SK-N-SH (cell line): Measurements from ENCODE around the gene SLC26A3.
A peak's percentile ranks its signal among the peaks of the same experiment; 100 is the strongest.

Experiments
- FOSL2 ChIP-seq: IDR thresholded peaks from 2 replicates; pipeline ENCODE4 v1.4.0; 2012; ENCODE audit warnings: low read depth, mild to moderate bottlenecking, moderate library complexity, borderline replicate concordance
- JUND ChIP-seq: IDR thresholded peaks from 2 replicates; pipeline ENCODE4 v1.4.0; 2012
- MXI1 ChIP-seq: IDR thresholded peaks from 2 replicates; pipeline ENCODE4 v1.6.1; 2012; ENCODE audit warnings: mild to moderate bottlenecking, low read depth, low read length, improper control_type of control experiment
- POLR2AphosphoS5 ChIP-seq: IDR thresholded peaks from 2 replicates; pipeline ENCODE4 v1.6.1; 2012; ENCODE audit warnings: low read depth, low read length
- SIN3A ChIP-seq: IDR thresholded peaks from 2 replicates; pipeline ENCODE4 v1.6.1; 2012; ENCODE audit warnings: low read depth, mild to moderate bottlenecking, low read length, moderate library complexity, borderline replicate concordance
- TEAD4 ChIP-seq: IDR thresholded peaks from 2 replicates; pipeline ENCODE4 v1.4.0; 2012; ENCODE audit warnings: mild to moderate bottlenecking, borderline replicate concordance; ENCODE audit not compliant: insufficient read depth
- TF ChIP-seq, protein P1 (sequence below): IDR thresholded peaks from 2 replicates; pipeline ENCODE4 v1.4.0; 2012; ENCODE audit warnings: low read depth, borderline replicate concordance
- TF ChIP-seq, protein P2 (sequence below): fragments of 200-600 bp; sonication (generic); IDR thresholded peaks from 2 replicates; pipeline ENCODE4 v1.6.1; 2017; ENCODE audit warnings: antibody characterized with exemption, mild to moderate bottlenecking, moderate library complexity
- TF ChIP-seq, protein P3 (sequence below): fragments of 150-350 bp; IDR thresholded peaks from 2 replicates; pipeline ENCODE4 v1.6.1; 2017; ENCODE audit warnings: antibody characterized with exemption, low read length, low read depth, borderline replicate concordance
- TF ChIP-seq, protein P4 (sequence below): fragments of 150-350 bp; IDR thresholded peaks from 2 replicates; pipeline ENCODE4 v1.6.1; 2016; ENCODE audit warnings: mild to moderate bottlenecking, low read depth, low read length
- TF ChIP-seq, protein P5 (sequence below): IDR thresholded peaks from 2 replicates; pipeline ENCODE4 v1.6.1; 2012; ENCODE audit warnings: mild to moderate bottlenecking, low read depth, low read length, moderate library complexity

DNA sequence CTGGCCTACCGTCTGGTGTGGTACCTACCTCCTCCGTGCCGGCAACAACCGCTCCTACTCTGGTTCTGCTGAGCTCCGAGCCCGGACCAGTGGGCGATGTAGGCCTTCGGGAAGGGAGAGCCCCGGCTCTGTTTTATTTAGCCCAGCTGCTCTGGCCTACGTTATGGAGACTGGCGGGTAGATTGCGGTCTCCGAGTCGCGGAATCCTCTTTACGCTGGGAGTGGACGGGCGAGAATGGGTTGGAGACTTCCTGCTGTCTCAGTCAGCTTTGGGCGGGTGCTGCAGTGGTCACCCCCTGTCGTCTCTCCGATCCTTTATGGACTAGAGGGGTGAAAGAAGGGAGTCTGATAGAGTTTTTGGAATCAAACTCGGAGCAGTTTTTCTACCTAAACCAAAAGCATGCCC is 58.7 kb downstream of the SLC26A3 start:
- no peak for TF ChIP-seq TEAD4
- TF ChIP-seq, protein P1, sequence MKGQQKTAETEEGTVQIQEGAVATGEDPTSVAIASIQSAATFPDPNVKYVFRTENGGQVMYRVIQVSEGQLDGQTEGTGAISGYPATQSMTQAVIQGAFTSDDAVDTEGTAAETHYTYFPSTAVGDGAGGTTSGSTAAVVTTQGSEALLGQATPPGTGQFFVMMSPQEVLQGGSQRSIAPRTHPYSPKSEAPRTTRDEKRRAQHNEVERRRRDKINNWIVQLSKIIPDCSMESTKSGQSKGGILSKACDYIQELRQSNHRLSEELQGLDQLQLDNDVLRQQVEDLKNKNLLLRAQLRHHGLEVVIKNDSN = no peak
- TF ChIP-seq, protein P2, sequence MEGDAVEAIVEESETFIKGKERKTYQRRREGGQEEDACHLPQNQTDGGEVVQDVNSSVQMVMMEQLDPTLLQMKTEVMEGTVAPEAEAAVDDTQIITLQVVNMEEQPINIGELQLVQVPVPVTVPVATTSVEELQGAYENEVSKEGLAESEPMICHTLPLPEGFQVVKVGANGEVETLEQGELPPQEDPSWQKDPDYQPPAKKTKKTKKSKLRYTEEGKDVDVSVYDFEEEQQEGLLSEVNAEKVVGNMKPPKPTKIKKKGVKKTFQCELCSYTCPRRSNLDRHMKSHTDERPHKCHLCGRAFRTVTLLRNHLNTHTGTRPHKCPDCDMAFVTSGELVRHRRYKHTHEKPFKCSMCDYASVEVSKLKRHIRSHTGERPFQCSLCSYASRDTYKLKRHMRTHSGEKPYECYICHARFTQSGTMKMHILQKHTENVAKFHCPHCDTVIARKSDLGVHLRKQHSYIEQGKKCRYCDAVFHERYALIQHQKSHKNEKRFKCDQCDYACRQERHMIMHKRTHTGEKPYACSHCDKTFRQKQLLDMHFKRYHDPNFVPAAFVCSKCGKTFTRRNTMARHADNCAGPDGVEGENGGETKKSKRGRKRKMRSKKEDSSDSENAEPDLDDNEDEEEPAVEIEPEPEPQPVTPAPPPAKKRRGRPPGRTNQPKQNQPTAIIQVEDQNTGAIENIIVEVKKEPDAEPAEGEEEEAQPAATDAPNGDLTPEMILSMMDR = no peak
- TF ChIP-seq, protein P3, sequence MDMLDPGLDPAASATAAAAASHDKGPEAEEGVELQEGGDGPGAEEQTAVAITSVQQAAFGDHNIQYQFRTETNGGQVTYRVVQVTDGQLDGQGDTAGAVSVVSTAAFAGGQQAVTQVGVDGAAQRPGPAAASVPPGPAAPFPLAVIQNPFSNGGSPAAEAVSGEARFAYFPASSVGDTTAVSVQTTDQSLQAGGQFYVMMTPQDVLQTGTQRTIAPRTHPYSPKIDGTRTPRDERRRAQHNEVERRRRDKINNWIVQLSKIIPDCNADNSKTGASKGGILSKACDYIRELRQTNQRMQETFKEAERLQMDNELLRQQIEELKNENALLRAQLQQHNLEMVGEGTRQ = no peak
- TF ChIP-seq, protein P4, sequence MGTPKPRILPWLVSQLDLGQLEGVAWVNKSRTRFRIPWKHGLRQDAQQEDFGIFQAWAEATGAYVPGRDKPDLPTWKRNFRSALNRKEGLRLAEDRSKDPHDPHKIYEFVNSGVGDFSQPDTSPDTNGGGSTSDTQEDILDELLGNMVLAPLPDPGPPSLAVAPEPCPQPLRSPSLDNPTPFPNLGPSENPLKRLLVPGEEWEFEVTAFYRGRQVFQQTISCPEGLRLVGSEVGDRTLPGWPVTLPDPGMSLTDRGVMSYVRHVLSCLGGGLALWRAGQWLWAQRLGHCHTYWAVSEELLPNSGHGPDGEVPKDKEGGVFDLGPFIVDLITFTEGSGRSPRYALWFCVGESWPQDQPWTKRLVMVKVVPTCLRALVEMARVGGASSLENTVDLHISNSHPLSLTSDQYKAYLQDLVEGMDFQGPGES = no peak
- no peak for TF ChIP-seq FOSL2
- no peak; the same call in 1 of the 2 replicates for TF ChIP-seq MXI1
- 0 out of 2 replicates have a peak, but pooled peaks have one; percentile 29 for TF ChIP-seq SIN3A
- TF ChIP-seq JUND = no peak
- no peak for TF ChIP-seq POLR2AphosphoS5
- TF ChIP-seq, protein P5, sequence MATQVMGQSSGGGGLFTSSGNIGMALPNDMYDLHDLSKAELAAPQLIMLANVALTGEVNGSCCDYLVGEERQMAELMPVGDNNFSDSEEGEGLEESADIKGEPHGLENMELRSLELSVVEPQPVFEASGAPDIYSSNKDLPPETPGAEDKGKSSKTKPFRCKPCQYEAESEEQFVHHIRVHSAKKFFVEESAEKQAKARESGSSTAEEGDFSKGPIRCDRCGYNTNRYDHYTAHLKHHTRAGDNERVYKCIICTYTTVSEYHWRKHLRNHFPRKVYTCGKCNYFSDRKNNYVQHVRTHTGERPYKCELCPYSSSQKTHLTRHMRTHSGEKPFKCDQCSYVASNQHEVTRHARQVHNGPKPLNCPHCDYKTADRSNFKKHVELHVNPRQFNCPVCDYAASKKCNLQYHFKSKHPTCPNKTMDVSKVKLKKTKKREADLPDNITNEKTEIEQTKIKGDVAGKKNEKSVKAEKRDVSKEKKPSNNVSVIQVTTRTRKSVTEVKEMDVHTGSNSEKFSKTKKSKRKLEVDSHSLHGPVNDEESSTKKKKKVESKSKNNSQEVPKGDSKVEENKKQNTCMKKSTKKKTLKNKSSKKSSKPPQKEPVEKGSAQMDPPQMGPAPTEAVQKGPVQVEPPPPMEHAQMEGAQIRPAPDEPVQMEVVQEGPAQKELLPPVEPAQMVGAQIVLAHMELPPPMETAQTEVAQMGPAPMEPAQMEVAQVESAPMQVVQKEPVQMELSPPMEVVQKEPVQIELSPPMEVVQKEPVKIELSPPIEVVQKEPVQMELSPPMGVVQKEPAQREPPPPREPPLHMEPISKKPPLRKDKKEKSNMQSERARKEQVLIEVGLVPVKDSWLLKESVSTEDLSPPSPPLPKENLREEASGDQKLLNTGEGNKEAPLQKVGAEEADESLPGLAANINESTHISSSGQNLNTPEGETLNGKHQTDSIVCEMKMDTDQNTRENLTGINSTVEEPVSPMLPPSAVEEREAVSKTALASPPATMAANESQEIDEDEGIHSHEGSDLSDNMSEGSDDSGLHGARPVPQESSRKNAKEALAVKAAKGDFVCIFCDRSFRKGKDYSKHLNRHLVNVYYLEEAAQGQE = no peak
